Psoas muscle (tissue), 8 donors: Measurements from ENCODE around the gene SEC14L1. TPM values are rescaled to one million over a fixed set of nuclear protein-coding genes. Genes with fewer than 3 reads are reported as not detected.
A peak's percentile ranks its signal among the peaks of the same experiment; 100 is the strongest.

Experiments
- ATAC-seq, 4 donors: fragments of 200-7000 bp; cut with Tn5 transposase; one replicate each; pipeline ENCODE4 v1.9.1; 2020; ENCODE audit warnings: moderate library complexity in 3 of 4, mild to moderate bottlenecking in 2 of 4
- DNase-seq, 2 donors: peaks; one replicate each; pipeline ENCODE4 v3.0.0-alpha.2; 2020
- H3K27ac ChIP-seq: fragments of 200-600 bp; one replicate; pipeline ENCODE4 v1.8.0; 2022
- H3K27me3 ChIP-seq, 3 donors: fragments of 200-600 bp in 1 of 3; one replicate each; pipeline versions ENCODE4 v1.6.1 to v1.8.0; 2013 to 2022; ENCODE audit warnings: low read length in 2 of 3, mild to moderate bottlenecking in 2 of 3, moderate library complexity in 1 of 3; ENCODE audit not compliant: insufficient read depth in 3 of 3
- H3K36me3 ChIP-seq, 2 donors: fragments of 200-600 bp in 1 of 2; one replicate each; pipeline versions ENCODE4 v1.6.1 to v1.8.0; 2013 to 2022; ENCODE audit warnings: low read depth in 1 of 2, mild to moderate bottlenecking in 1 of 2, moderate library complexity in 1 of 2; ENCODE audit not compliant: insufficient read depth in 1 of 2
- H3K4me1 ChIP-seq: fragments of 200-600 bp; one replicate; pipeline ENCODE4 v1.8.0; 2022
- H3K4me3 ChIP-seq: fragments of 200-600 bp; one replicate; pipeline ENCODE4 v1.8.0; 2022; ENCODE audit warnings: mild to moderate bottlenecking
- H3K9me3 ChIP-seq: fragments of 200-600 bp; one replicate; pipeline ENCODE4 v1.8.0; 2022
- CTCF ChIP-seq: fragments of 200-600 bp; IDR thresholded peaks from one replicate; pipeline ENCODE4 v1.8.0; 2022; ENCODE audit warnings: antibody characterized with exemption
- WGBS, 3 donors: extraction: QIAGEN DNeasy Blood & Tissue Kit; methylation state at CpG; one replicate each; pipeline versions ENCODE4 v1.1.6 to v1.1.7; 2013; 5-methylcytosine and 5-hydroxymethylcytosine counted together
- intact Hi-C, 2 donors: fragments of 100-400 bp; cut with DNase I; formaldehyde crosslinking; loops; one replicate each; pipeline versions ENCODE4 v1.11.0 to v1.14.2; 2022
- polyA plus RNA-seq, 3 donors: library from polyadenylated mRNA; stranded (reverse); fragments of 200-250 nt; gene quantifications; one replicate each; pipeline ENCODE4 v1.2.3, GENCODE V29; 2013
- total RNA-seq, 4 donors: library from RNA; stranded (reverse); fragmentation: NEBNext Ultra II Directional in 2 of 4; extraction: Animal tissue kit (Norgen Biotek cat#: 25700) in 2 of 4; gene quantifications; one replicate each; pipeline versions ENCODE4 v1.2.1 to v1.2.4, GENCODE V29; 2021 to 2023
- donor health status: healthy with polysubstance abuse.
- donor health status: DM: no; HTN: no; CAD: no; lungs with moderate emphysema.
- donor health status: Bipolar disorder and iron deficiency.
- donor health status: healthy.
- donor health status: DM: yes; HTN: yes; CAD: no.
- donor health status: DM: no; HTN: no; CAD: no.
- donor health status: DM: no; HTN: no; CAD: no.
- donor health status: DM: yes; HTN: yes; CAD: no.

Gene SEC14L1
- total and polyA plus RNA-seq, 7 donors: 38.6 to 98.9 (median 69.1) TPM

GRCh38 chr17:77165577-77165976, 24.8 kb downstream of the SEC14L1 start:
- DNase-seq (no peak), ATAC-seq (no peak)
- TF ChIP-seq CTCF: no peak
- intact Hi-C loops: no loop called here
- Histone ChIP-seq H3K4me3 (peak overlapping the region; percentile 50), H3K27ac (peak overlapping the region; percentile 84), H3K36me3 (peaks cover 0 to 3% of the 10 kb centered on the region in 2 donors), H3K4me1 (peaks cover 60% of the 10 kb centered on the region), H3K9me3 (peaks cover 12% of the 10 kb centered on the region), H3K27me3 (no peaks in the 10 kb centered on the region)
- 0 to 21% (median 3%) methylated on average over 1 of the region's 1 CpG for WGBS, 3 donors

GRCh38 chr17:77167472-77168306, 26.9 kb downstream of the SEC14L1 start:
- intact Hi-C loops: no loop called here
- H3K27me3 ChIP-seq: no peaks in the 10 kb centered on the region
- H3K9me3 ChIP-seq: peaks cover 12% of the 10 kb centered on the region
- peaks cover 44% of the 10 kb centered on the region for H3K4me1 ChIP-seq
- no peak for DNase-seq
- no peak overlapping the region for H3K4me3 ChIP-seq
- peaks cover 0 to 3% of the 10 kb centered on the region in 2 donors for H3K36me3 ChIP-seq
- TF ChIP-seq CTCF: no peak
- 92 to 94% (median 94%) methylated on average over 12 of the region's 12 CpGs for WGBS, 3 donors
- H3K27ac ChIP-seq: no peak overlapping the region
- no peak for ATAC-seq

- ATAC-seq (no peak), DNase-seq (no peak)
- intact Hi-C loops: no loop called here
- Histone ChIP-seq H3K27me3 (no peaks in the 10 kb centered on the region), H3K4me3 (no peak overlapping the region), H3K9me3 (peaks cover 19% of the 10 kb centered on the region), H3K27ac (no peak overlapping the region), H3K36me3 (peaks cover 2 to 9% of the 10 kb centered on the region in 2 donors), H3K4me1 (peaks cover 16% of the 10 kb centered on the region)
- no peak for TF ChIP-seq CTCF
- 67 to 81% (median 78%) methylated on average over 6 of the region's 6 CpGs for WGBS, 3 donors
These were observed 32.3 kb downstream of the SEC14L1 start for GRCh38 chr17:77173104-77173503.

GRCh38 chr17:77174928-77175661, 34.3 kb downstream of the SEC14L1 start:
- H3K9me3 ChIP-seq: peaks cover 19% of the 10 kb centered on the region
- 89 to 94% (median 89%) methylated on average over 10 of the region's 10 CpGs for WGBS, 3 donors
- no peaks in the 10 kb centered on the region for H3K27me3 ChIP-seq
- H3K4me3 ChIP-seq: no peak overlapping the region
- H3K27ac ChIP-seq: no peak overlapping the region
- intact Hi-C loops: no loop called here
- ATAC-seq: no peak
- H3K36me3 ChIP-seq: peaks cover 2 to 9% of the 10 kb centered on the region in 2 donors
- H3K4me1 ChIP-seq: peaks cover 27% of the 10 kb centered on the region
- DNase-seq: no peak
- TF ChIP-seq CTCF: no peak
